ENCODE data around the gene SH3RF1. TPM values are rescaled to one million over a fixed set of nuclear protein-coding genes. Genes with fewer than 3 reads are reported as not detected.

The SH3RF1 gene
- total and polyA plus RNA-seq, 2 of the 8 experiments (the other 6 are each of a cell fraction or from before 2014, with no cell fraction given) = 6.9 to 15.1 TPM

GRCh38 chr4:169063441-169063840, 207.3 kb downstream of the SH3RF1 start (continued):
- TF ChIP-seq CTCF (IDR thresholded peaks at IDR 0.05; ENCODE audit: control extremely low read depth in 1 of 3, insufficient read depth in 1 of 3, low read depth in 1 of 3, low read length in 3 of 3) = no peak
- TF ChIP-seq SRF (IDR thresholded peaks at IDR 0.05; ENCODE audit: low read depth, low read length) = no peak
- TF ChIP-seq SIX5 (IDR thresholded peaks at IDR 0.05; ENCODE audit: low read depth, low read length) = no peak
- TF ChIP-seq EP300 (IDR thresholded peaks at IDR 0.05; ENCODE audit: borderline replicate concordance in 1 of 2, low read depth in 2 of 2, low read length in 2 of 2) = no peak
- TF ChIP-seq CHD7 (IDR thresholded peaks at IDR 0.05; ENCODE audit: insufficient replicate concordance, low read length) = no peak
